ENCODE data around the gene DOCK6.

DOCK6 gene

GRCh38 chr19:11242025-11242424, 20.3 kb downstream of the DOCK6 start:
- no peaks in the 10 kb centered on the region for H3K27me3 ChIP-seq
- no peak for TF ChIP-seq CTCF (IDR thresholded peaks at IDR 0.05)
- no peak for DNase-seq
- H3K9me3 ChIP-seq = peaks cover 0 to 6% (median 0%) of the 10 kb centered on the region in 3 donors
- no peak overlapping the region for H3K4me3 ChIP-seq
- H3K4me1 ChIP-seq = peaks cover 0 to 6% (median 3%) of the 10 kb centered on the region in 4 donors
- peaks cover 6 to 74% (median 46%) of the 10 kb centered on the region in 3 donors for H3K36me3 ChIP-seq
- intact Hi-C loops (cut with DNase I; ENCODE audit: low total_unique reads) = no loop called here
- H3K27ac ChIP-seq = no peak overlapping the region

GRCh38 chr19:11240008-11240444, 22.3 kb downstream of the DOCK6 start:
- peaks cover 0 to 6% (median 0%) of the 10 kb centered on the region in 3 donors for H3K9me3 ChIP-seq
- no peak for DNase-seq
- TF ChIP-seq CTCF (IDR thresholded peaks at IDR 0.05) = no peak
- no peak overlapping the region for H3K4me3 ChIP-seq
- no peak overlapping the region for H3K27ac ChIP-seq
- H3K27me3 ChIP-seq = no peaks in the 10 kb centered on the region
- peaks cover 6 to 76% (median 64%) of the 10 kb centered on the region in 3 donors for H3K36me3 ChIP-seq
- peaks cover 0 to 6% (median 3%) of the 10 kb centered on the region in 4 donors for H3K4me1 ChIP-seq
- intact Hi-C loops (cut with DNase I; ENCODE audit: low total_unique reads) = no loop called here

- Histone ChIP-seq H3K36me3 (peaks cover 6 to 82% (median 66%) of the 10 kb centered on the region in 3 donors), H3K27me3 (no peaks in the 10 kb centered on the region), H3K9me3 (peaks cover 0 to 6% (median 0%) of the 10 kb centered on the region in 3 donors), H3K27ac (no peak within 1 kb of the TSS), H3K4me3 (no peak within 1 kb of the TSS), H3K4me1 (peaks cover 0 to 6% (median 3%) of the 10 kb centered on the region in 4 donors)
- no peak for DNase-seq
- no peak for TF ChIP-seq CTCF (IDR thresholded peaks at IDR 0.05)
- intact Hi-C loops (cut with DNase I; ENCODE audit: low total_unique reads) = no loop called here
These were observed 22.8 kb downstream of the DOCK6 start, which contains the start of gene ANGPTL8 for GRCh38 chr19:11239377-11240000. ANGPTL8 (plus strand) TSS chr19:11239619; CDS start chr19:11239638, 19 bp downstream.

- H3K36me3 ChIP-seq = peaks cover 6 to 86% (median 66%) of the 10 kb centered on the region in 3 donors
These were observed 23.4 kb downstream of the DOCK6 start for GRCh38 chr19:11238781-11239376.

GRCh38 chr19:11238041-11238440, 24.3 kb downstream of the DOCK6 start:
- Histone ChIP-seq H3K4me1 (no peaks in the 10 kb centered on the region), H3K9me3 (peaks cover 0 to 6% (median 0%) of the 10 kb centered on the region in 3 donors), H3K27ac (no peak overlapping the region), H3K36me3 (peaks cover 6 to 90% (median 71%) of the 10 kb centered on the region in 3 donors), H3K27me3 (no peaks in the 10 kb centered on the region), H3K4me3 (no peak overlapping the region)
- no peak for DNase-seq
- intact Hi-C loops (cut with DNase I; ENCODE audit: low total_unique reads) = no loop called here
- TF ChIP-seq CTCF (IDR thresholded peaks at IDR 0.05) = no peak

More at GRCh38 chr19:11238781-11239376, 23.4 kb downstream of the DOCK6 start:
- H3K27me3 ChIP-seq = no peaks in the 10 kb centered on the region
- H3K9me3 ChIP-seq = peaks cover 0 to 6% (median 0%) of the 10 kb centered on the region in 3 donors
- peaks cover 0 to 5% (median 3%) of the 10 kb centered on the region in 4 donors for H3K4me1 ChIP-seq
- TF ChIP-seq CTCF (IDR thresholded peaks at IDR 0.05) = no peak
- intact Hi-C loops (cut with DNase I; ENCODE audit: low total_unique reads) = no loop called here
- no peak overlapping the region for H3K4me3 ChIP-seq
- H3K27ac ChIP-seq = no peak overlapping the region
- no peak for DNase-seq
